ENCODE measurements around the gene MAP1LC3B2. TPM values are rescaled to one million over a fixed set of nuclear protein-coding genes. Genes with fewer than 3 reads are reported as not detected.

Gene MAP1LC3B2
- total and polyA plus RNA-seq, 12 donors, result 0.59 to 4.6 (median 2.2) TPM

GRCh38 chr12:116524964-116525379, 34.2 kb upstream of the MAP1LC3B2 start:
- ATAC-seq, result peak in 1 of 8 donors; percentile 33
- intact Hi-C loops (cut with DNase I), result no loop called here
- Histone ChIP-seq H3K27me3 (peaks cover 0 to 33% (median 24%) of the 10 kb centered on the region in 7 donors), H3K36me3 (no peaks in the 10 kb centered on the region), H3K27ac (peak overlapping the region in 2 of 10 donors; percentile 37 to 44), H3K4me1 (peaks cover 0 to 23% (median 5%) of the 10 kb centered on the region in 9 donors), H3K9me3 (no peaks in the 10 kb centered on the region), H3K4me3 (no peak overlapping the region)
- WGBS, 2 donors, result 43 to 45% methylated on average over 4 of the region's 4 CpGs
- TF ChIP-seq CTCF (IDR thresholded peaks at IDR 0.05), result no peak
- DNase-seq, result no peak

GRCh38 chr12:116525418-116526001, 33.7 kb upstream of the MAP1LC3B2 start:
- H3K9me3 ChIP-seq, result no peaks in the 10 kb centered on the region
- DNase-seq (peak; percentile 38 to 55), ATAC-seq (peak; percentile 55 to 95 (median 84))
- intact Hi-C loops (cut with DNase I), result no loop called here
- peaks cover 0 to 35% (median 24%) of the 10 kb centered on the region in 7 donors for H3K27me3 ChIP-seq
- H3K4me3 ChIP-seq, result peak overlapping the region in 1 of 10 donors; percentile 0
- peak overlapping the region in 8 of 10 donors; percentile 4 to 59 (median 38) for H3K27ac ChIP-seq
- no peaks in the 10 kb centered on the region for H3K36me3 ChIP-seq
- 35 to 36% methylated on average over 15 of the region's 15 CpGs for WGBS, 2 donors
- peaks cover 0 to 23% (median 5%) of the 10 kb centered on the region in 9 donors for H3K4me1 ChIP-seq
- no peak for TF ChIP-seq CTCF (IDR thresholded peaks at IDR 0.05)

- H3K9me3 ChIP-seq, result no peaks in the 10 kb centered on the region
- no peak for DNase-seq
- peaks cover 0 to 48% (median 23%) of the 10 kb centered on the region in 7 donors for H3K27me3 ChIP-seq
- ATAC-seq, result no peak
- no peak overlapping the region for H3K27ac ChIP-seq
- TF ChIP-seq CTCF (IDR thresholded peaks at IDR 0.05), result no peak
- H3K4me1 ChIP-seq, result peaks cover 0 to 24% (median 11%) of the 10 kb centered on the region in 9 donors
- WGBS, 2 donors, result 71 to 80% methylated on average over 4 of the region's 4 CpGs
- intact Hi-C loops (cut with DNase I), result no loop called here
- H3K4me3 ChIP-seq, result no peak overlapping the region
- H3K36me3 ChIP-seq, result no peaks in the 10 kb centered on the region
Observed at GRCh38 chr12:116528065-116528464, 31.1 kb upstream of the MAP1LC3B2 start.

- ATAC-seq (no peak), DNase-seq (no peak)
- Histone ChIP-seq H3K4me1 (peaks cover 0 to 28% (median 16%) of the 10 kb centered on the region in 9 donors), H3K9me3 (no peaks in the 10 kb centered on the region), H3K27me3 (peaks cover 0 to 48% (median 23%) of the 10 kb centered on the region in 7 donors), H3K36me3 (no peaks in the 10 kb centered on the region), H3K4me3 (no peak overlapping the region), H3K27ac (no peak overlapping the region)
- WGBS, 2 donors, result 79 to 89% methylated on average over 1 of the region's 1 CpG
- intact Hi-C loops (cut with DNase I), result no loop called here
- no peak for TF ChIP-seq CTCF (IDR thresholded peaks at IDR 0.05)
Observed at GRCh38 chr12:116528498-116528897, 30.7 kb upstream of the MAP1LC3B2 start.
